Fibroblast of villous mesenchyme (primary cell): ENCODE results near the gene RAD50. TPM values are rescaled to one million over a fixed set of nuclear protein-coding genes. Genes with fewer than 3 reads are reported as not detected.
"Not testable (repeated sequence)": the region's sequence is repeated elsewhere in the genome, so short reads cannot be mapped to it uniquely, and the experiment has no call there.

ENCODE experiments used
- DNase-seq: peaks from one replicate; pipeline ENCODE4 v3.0.0-alpha.2; 2010; ENCODE audit warnings: low read depth
- H3K4me3 ChIP-seq: 2 replicates; pipeline ENCODE4 v1.5.1; 2011; ENCODE audit warnings: low read depth, mild to moderate bottlenecking, low read length
- total RNA-seq: library from RNA; depleted of rRNA; stranded (reverse); fragments of >200 nt; gene quantifications from 2 replicates; pipeline ENCODE4 v1.2.3, GENCODE V29; 2012
- TF ChIP-seq, protein P1 (sequence below): IDR thresholded peaks from 2 replicates; pipeline ENCODE4 v1.5.1; 2012; ENCODE audit warnings: low read depth, mild to moderate bottlenecking, low read length; ENCODE audit not compliant: insufficient read depth

The RAD50 gene
- total RNA-seq, 1 donor = 46.6 TPM

DNA sequence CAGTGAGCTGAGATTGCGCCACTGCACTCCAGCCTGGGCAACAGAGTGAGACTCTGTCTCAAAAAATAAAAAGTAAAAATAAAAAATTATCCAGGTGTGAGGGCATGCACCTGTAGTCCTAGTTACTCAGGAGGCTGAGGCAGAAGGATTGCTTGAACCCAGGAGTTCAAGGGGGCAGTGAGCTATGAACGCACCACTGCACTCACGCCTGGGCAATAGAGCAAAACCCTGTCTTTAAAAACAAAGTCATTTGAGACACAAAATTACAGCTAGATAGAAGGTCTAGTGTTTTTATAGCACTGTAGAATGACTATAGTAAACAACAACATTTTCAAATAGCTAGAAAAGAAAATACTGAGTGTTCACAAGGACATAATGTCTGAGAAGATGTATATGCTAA, 133.4 kb downstream of the RAD50 start:
- H3K4me3 ChIP-seq = no peak overlapping the region
- no peak for DNase-seq
- TF ChIP-seq, protein P1, sequence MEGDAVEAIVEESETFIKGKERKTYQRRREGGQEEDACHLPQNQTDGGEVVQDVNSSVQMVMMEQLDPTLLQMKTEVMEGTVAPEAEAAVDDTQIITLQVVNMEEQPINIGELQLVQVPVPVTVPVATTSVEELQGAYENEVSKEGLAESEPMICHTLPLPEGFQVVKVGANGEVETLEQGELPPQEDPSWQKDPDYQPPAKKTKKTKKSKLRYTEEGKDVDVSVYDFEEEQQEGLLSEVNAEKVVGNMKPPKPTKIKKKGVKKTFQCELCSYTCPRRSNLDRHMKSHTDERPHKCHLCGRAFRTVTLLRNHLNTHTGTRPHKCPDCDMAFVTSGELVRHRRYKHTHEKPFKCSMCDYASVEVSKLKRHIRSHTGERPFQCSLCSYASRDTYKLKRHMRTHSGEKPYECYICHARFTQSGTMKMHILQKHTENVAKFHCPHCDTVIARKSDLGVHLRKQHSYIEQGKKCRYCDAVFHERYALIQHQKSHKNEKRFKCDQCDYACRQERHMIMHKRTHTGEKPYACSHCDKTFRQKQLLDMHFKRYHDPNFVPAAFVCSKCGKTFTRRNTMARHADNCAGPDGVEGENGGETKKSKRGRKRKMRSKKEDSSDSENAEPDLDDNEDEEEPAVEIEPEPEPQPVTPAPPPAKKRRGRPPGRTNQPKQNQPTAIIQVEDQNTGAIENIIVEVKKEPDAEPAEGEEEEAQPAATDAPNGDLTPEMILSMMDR = no peak

DNA sequence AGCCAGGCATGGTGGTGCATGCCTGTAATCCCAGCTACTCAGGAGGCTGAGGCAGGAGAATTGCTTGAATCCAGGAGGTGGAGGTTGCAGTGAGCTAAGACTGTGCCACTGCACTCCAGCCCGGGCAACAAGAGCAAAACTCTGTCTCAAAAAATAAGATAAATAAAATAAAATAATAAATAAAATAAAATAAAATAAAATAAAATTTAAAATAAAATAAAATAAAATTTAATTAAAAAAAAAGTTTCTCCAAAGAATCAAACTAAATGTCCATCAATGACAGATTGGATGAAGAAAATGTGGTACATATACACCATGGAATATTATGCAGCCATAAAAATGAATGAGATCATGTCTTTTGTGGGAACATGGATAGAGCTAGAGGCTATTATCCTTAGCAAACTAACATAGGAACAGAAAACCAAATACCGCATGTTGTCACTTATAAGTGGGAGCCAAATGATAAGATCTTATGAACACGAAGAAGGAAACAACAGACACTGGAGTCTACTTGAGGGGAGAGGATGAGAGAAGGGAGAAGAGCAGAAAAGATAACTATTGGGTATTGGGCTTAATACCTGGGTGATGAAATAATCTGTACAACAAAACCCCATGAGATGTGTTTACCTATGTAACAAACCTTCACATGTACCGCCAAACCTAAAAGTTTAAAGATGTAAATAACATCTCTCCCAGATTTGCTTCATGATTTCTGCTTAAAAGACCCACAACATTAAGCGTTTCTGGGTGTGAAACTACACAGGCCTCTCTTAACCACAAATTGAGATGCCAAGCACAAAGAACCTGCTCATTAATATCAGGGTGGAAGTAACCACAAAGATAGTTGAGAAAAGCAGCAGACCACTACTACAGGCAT, 135.2 kb downstream of the RAD50 start:
- H3K4me3 ChIP-seq, DNase-seq: not testable (repeated sequence)

DNA sequence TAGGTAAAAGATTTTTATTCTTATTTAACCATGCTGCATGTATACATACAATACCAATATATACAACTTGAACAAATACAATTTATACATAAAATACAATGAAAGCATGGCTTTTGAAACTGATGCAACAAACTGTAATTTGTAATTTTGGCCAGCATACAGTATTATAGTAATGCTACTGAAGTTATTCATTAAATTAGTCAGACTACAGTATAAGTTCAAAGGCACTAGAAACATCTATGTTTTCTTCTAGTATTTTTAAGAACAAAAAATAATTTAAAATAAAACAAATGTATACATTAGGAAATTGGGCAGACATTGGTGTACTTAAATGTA, 135.8 kb downstream of the RAD50 start:
- H3K4me3 ChIP-seq = no peak overlapping the region
- DNase-seq = no peak
- TF ChIP-seq, protein P1 = no peak

Other genes starting within 250 kb of the RAD50 start
- gene SLC22A5, start 187.3 kb upstream of the RAD50 start, total RNA-seq = 5.8 and 7.3 TPM in 2 replicates
- 27.1 and 56.6 TPM in 2 replicates for gene IRF1, start 66.2 kb upstream of the RAD50 start, total RNA-seq
- gene IL5, start 13.5 kb upstream of the RAD50 start, total RNA-seq = not detected in 2 replicates
- gene IL13, start 101.2 kb downstream of the RAD50 start, total RNA-seq = not detected in 2 replicates
- gene IL4, start 117.0 kb downstream of the RAD50 start, total RNA-seq = not detected in 2 replicates
- 9.7 and 13.0 TPM in 2 replicates for gene KIF3A, start 180.6 kb downstream of the RAD50 start, total RNA-seq
- under 0.01 TPM in 1 of 2 replicates, not detected in the other for gene CCNI2, start 190.4 kb downstream of the RAD50 start, total RNA-seq
- gene SEPTIN8, start 220.3 kb downstream of the RAD50 start, total RNA-seq = 43.5 and 51.4 TPM in 2 replicates